Tibial nerve (tissue), 4 donors: ENCODE measurements around the gene ASB10.

Experiments
- EP300 ChIP-seq, 2 donors: sonication (generic); formaldehyde crosslinking; IDR thresholded peaks; one replicate each; pipeline ENCODE4 v1.6.1; 2017; ENCODE audit warnings: antibody characterized with exemption in 2 of 2, mild to moderate bottlenecking in 1 of 2
- POLR2A ChIP-seq, 2 donors: fragments of 450-650 bp; IDR thresholded peaks; one replicate each; pipeline ENCODE4 v1.6.1; 2017; ENCODE audit warnings: antibody characterized with exemption in 2 of 2, mild to moderate bottlenecking in 2 of 2, moderate library complexity in 2 of 2
- TF ChIP-seq, protein P1 (sequence below), 5 experiments: fragments of 200-600 bp in 3 of 5; fragments of 450-650 bp in 2 of 5; sonication (generic) in 3 of 5; IDR thresholded peaks; one replicate each; pipeline ENCODE4 v1.5.1; 2016 to 2019; ENCODE audit warnings: antibody characterized with exemption in 5 of 5, mild to moderate bottlenecking in 3 of 5, moderate library complexity in 2 of 5

DNA sequence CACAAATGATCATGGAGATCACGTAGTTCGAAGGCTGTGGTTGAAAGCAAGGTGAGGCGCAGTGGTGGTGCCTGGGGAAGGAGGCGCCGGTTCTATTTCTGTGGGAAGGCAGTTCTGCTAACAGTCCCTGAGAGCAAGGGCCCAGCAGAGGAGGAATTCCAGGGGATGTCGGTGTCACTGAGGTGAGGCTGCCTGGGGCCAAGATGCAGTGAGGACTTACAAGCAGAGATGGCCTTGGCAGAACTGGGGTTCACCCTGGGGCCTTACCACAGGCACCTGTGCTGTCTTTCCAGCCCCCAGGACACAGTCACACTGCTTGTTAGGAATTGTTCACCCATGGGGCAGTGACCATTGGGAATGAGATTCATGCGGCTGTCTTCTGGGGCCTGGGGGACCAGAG lies 46.2 kb downstream of the ASB10 start:
- TF ChIP-seq, protein P1, sequence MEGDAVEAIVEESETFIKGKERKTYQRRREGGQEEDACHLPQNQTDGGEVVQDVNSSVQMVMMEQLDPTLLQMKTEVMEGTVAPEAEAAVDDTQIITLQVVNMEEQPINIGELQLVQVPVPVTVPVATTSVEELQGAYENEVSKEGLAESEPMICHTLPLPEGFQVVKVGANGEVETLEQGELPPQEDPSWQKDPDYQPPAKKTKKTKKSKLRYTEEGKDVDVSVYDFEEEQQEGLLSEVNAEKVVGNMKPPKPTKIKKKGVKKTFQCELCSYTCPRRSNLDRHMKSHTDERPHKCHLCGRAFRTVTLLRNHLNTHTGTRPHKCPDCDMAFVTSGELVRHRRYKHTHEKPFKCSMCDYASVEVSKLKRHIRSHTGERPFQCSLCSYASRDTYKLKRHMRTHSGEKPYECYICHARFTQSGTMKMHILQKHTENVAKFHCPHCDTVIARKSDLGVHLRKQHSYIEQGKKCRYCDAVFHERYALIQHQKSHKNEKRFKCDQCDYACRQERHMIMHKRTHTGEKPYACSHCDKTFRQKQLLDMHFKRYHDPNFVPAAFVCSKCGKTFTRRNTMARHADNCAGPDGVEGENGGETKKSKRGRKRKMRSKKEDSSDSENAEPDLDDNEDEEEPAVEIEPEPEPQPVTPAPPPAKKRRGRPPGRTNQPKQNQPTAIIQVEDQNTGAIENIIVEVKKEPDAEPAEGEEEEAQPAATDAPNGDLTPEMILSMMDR (IDR thresholded peaks at IDR 0.05) = no peak
- TF ChIP-seq POLR2A (IDR thresholded peaks at IDR 0.05) (no peak), EP300 (IDR thresholded peaks at IDR 0.05) (no peak)
